Epithelial cell of proximal tubule (primary cell): Measurements from ENCODE around the gene CRYGN. TPM values are rescaled to one million over a fixed set of nuclear protein-coding genes. Genes with fewer than 3 reads are reported as not detected.

Experiments
- DNase-seq: peaks from one replicate; pipeline ENCODE4 v3.0.0-alpha.2; 2011; ENCODE audit warnings: low read depth
- H3K4me3 ChIP-seq: 2 replicates; pipeline ENCODE4 v1.5.1; 2011; ENCODE audit warnings: low read depth, mild to moderate bottlenecking, low read length
- total RNA-seq: library from RNA; depleted of rRNA; stranded (reverse); fragments of >200 nt; gene quantifications from 2 replicates; pipeline ENCODE4 v1.2.3, GENCODE V29; 2015
- TF ChIP-seq, protein P1 (sequence below): conservative IDR thresholded peaks from 2 replicates; pipeline ENCODE4 v1.5.1; 2012; ENCODE audit warnings: low read depth, mild to moderate bottlenecking, low read length

The CRYGN gene
- total RNA-seq, 1 donor from 2014 or later = not detected

DNA sequence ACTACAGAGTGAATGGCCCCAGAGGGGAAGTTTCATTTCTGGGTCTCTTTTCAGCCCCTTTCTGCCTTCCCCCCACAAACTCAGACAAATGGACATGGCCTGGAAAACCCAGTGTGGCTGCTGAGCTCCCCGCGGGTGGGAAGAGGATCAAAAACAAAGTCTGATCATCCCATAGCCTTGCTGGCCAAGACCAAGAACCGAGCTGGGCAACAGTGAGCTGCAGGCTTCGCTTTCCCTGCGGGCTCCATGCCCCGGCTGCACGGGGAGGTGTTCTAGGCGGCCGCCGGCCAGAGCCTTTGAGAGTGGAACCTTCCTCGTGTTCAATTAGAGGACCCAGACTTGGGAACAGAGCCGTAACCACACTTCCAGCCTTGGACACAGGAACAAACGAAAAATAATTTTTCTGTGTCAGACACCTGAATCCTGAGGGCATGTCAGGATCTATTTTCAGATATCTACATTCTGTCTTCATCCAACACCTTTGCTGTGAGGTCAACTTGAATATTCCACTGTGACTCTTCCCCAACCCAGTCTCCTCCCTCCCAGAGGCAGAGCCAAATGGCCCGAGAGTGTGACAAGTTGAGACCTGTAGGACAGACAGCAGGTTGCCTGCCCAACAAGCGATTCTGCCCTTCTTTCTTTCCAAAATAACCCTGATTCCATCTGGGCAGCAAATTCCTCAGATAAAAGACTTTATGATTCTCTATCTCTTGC, 56.1 kb downstream of the CRYGN start:
- no peak for DNase-seq
- TF ChIP-seq, protein P1, sequence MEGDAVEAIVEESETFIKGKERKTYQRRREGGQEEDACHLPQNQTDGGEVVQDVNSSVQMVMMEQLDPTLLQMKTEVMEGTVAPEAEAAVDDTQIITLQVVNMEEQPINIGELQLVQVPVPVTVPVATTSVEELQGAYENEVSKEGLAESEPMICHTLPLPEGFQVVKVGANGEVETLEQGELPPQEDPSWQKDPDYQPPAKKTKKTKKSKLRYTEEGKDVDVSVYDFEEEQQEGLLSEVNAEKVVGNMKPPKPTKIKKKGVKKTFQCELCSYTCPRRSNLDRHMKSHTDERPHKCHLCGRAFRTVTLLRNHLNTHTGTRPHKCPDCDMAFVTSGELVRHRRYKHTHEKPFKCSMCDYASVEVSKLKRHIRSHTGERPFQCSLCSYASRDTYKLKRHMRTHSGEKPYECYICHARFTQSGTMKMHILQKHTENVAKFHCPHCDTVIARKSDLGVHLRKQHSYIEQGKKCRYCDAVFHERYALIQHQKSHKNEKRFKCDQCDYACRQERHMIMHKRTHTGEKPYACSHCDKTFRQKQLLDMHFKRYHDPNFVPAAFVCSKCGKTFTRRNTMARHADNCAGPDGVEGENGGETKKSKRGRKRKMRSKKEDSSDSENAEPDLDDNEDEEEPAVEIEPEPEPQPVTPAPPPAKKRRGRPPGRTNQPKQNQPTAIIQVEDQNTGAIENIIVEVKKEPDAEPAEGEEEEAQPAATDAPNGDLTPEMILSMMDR = no peak
- H3K4me3 ChIP-seq = no peak overlapping the region

- TF ChIP-seq, protein P1 = no peak
- no peak for DNase-seq
- H3K4me3 ChIP-seq = no peak overlapping the region
Measured at GRCh38 chr7:151382079-151382885, 57.7 kb downstream of the CRYGN start.

GRCh38 chr7:151381348-151382078, 58.4 kb downstream of the CRYGN start:
- H3K4me3 ChIP-seq = no peak overlapping the region
- no peak for DNase-seq
- TF ChIP-seq, protein P1 = no peak

GRCh38 chr7:151381098-151381347, 58.9 kb downstream of the CRYGN start:
- no peak overlapping the region for H3K4me3 ChIP-seq
- TF ChIP-seq, protein P1 = no peak
- DNase-seq = no peak

- H3K4me3 ChIP-seq = no peak overlapping the region
- TF ChIP-seq, protein P1 = no peak
- DNase-seq = no peak
Measured at GRCh38 chr7:151380199-151381097, 59.5 kb downstream of the CRYGN start.

GRCh38 chr7:151379534-151380198, 60.3 kb downstream of the CRYGN start:
- TF ChIP-seq, protein P1 = no peak
- no peak overlapping the region for H3K4me3 ChIP-seq
- DNase-seq = no peak
